KOPT-K1 (cell line): ENCODE measurements around the gene LRRC28.

Experiments
- H3K27ac ChIP-seq: fragments of 200-600 bp; sonication (generic); 2 replicates; pipeline ENCODE4 v1.5.1; 2016; ENCODE audit warnings: antibody characterized with exemption, mild to moderate bottlenecking, low read depth, low read length; ENCODE audit not compliant: poor library complexity, severe bottlenecking
- H3K36me3 ChIP-seq: fragments of 200-600 bp; sonication (generic); 2 replicates; pipeline ENCODE4 v1.5.1; 2017; ENCODE audit warnings: antibody characterized with exemption, mild to moderate bottlenecking, low read length, moderate library complexity; ENCODE audit not compliant: insufficient read depth
- H3K9me3 ChIP-seq: fragments of 200-600 bp; sonication (generic); 2 replicates; pipeline ENCODE4 v1.5.1; 2017; ENCODE audit warnings: antibody characterized with exemption, low read length, mild to moderate bottlenecking; ENCODE audit not compliant: insufficient read depth, poor library complexity, severe bottlenecking

Gene LRRC28

GRCh38 chr15:99416191-99417188 lies 165.2 kb downstream of the LRRC28 start:
- no peaks in the 10 kb centered on the region for H3K9me3 ChIP-seq
- no peak overlapping the region for H3K27ac ChIP-seq
- no peaks in the 10 kb centered on the region for H3K36me3 ChIP-seq

GRCh38 chr15:99421172-99421656 lies 169.9 kb downstream of the LRRC28 start:
- H3K27ac ChIP-seq, result peak overlapping the region; percentile 39

GRCh38 chr15:99421758-99422157 lies 170.5 kb downstream of the LRRC28 start:
- no peaks in the 10 kb centered on the region for H3K36me3 ChIP-seq
- H3K27ac ChIP-seq, result no peak overlapping the region

More at GRCh38 chr15:99421172-99421656, 169.9 kb downstream of the LRRC28 start:
- H3K36me3 ChIP-seq, result no peaks in the 10 kb centered on the region
- H3K9me3 ChIP-seq, result no peaks in the 10 kb centered on the region

GRCh38 chr15:99423186-99424130 lies 172.2 kb downstream of the LRRC28 start:
- Histone ChIP-seq H3K27ac (no peak overlapping the region), H3K9me3 (no peaks in the 10 kb centered on the region), H3K36me3 (no peaks in the 10 kb centered on the region)

More at GRCh38 chr15:99421758-99422157, 170.5 kb downstream of the LRRC28 start:
- H3K9me3 ChIP-seq, result no peaks in the 10 kb centered on the region

- Histone ChIP-seq H3K36me3 (no peaks in the 10 kb centered on the region), H3K9me3 (no peaks in the 10 kb centered on the region), H3K27ac (no peak overlapping the region)
Measured at GRCh38 chr15:99424131-99424571, 172.9 kb downstream of the LRRC28 start.

- no peaks in the 10 kb centered on the region for H3K36me3 ChIP-seq
- peak overlapping the region; percentile 49 for H3K27ac ChIP-seq
Measured at GRCh38 chr15:99424978-99425656, 173.8 kb downstream of the LRRC28 start.

GRCh38 chr15:99425657-99426301 lies 174.5 kb downstream of the LRRC28 start:
- Histone ChIP-seq H3K9me3 (no peaks in the 10 kb centered on the region), H3K36me3 (no peaks in the 10 kb centered on the region), H3K27ac (peak overlapping the region; percentile 49)

More at GRCh38 chr15:99424978-99425656, 173.8 kb downstream of the LRRC28 start:
- H3K9me3 ChIP-seq, result no peaks in the 10 kb centered on the region

- no peak overlapping the region for H3K27ac ChIP-seq
- no peaks in the 10 kb centered on the region for H3K9me3 ChIP-seq
- no peaks in the 10 kb centered on the region for H3K36me3 ChIP-seq
Measured at GRCh38 chr15:99426431-99427105, 175.3 kb downstream of the LRRC28 start.

- H3K27ac ChIP-seq, result no peak overlapping the region
- H3K9me3 ChIP-seq, result no peaks in the 10 kb centered on the region
- H3K36me3 ChIP-seq, result no peaks in the 10 kb centered on the region
Measured at GRCh38 chr15:99427210-99427609, 175.9 kb downstream of the LRRC28 start.

GRCh38 chr15:99427668-99428361 lies 176.5 kb downstream of the LRRC28 start:
- no peaks in the 10 kb centered on the region for H3K9me3 ChIP-seq
- no peak overlapping the region for H3K27ac ChIP-seq
- H3K36me3 ChIP-seq, result no peaks in the 10 kb centered on the region

- Histone ChIP-seq H3K27ac (no peak overlapping the region), H3K9me3 (no peaks in the 10 kb centered on the region), H3K36me3 (no peaks in the 10 kb centered on the region)
Measured at GRCh38 chr15:99429681-99430081, 178.4 kb downstream of the LRRC28 start.

GRCh38 chr15:99430881-99431401 lies 179.7 kb downstream of the LRRC28 start:
- Histone ChIP-seq H3K27ac (no peak overlapping the region), H3K9me3 (no peaks in the 10 kb centered on the region), H3K36me3 (no peaks in the 10 kb centered on the region)

- Histone ChIP-seq H3K9me3 (no peaks in the 10 kb centered on the region), H3K36me3 (no peaks in the 10 kb centered on the region), H3K27ac (no peak overlapping the region)
Measured at GRCh38 chr15:99431661-99432091, 180.4 kb downstream of the LRRC28 start.
